SU-DHL-6 (cell line): Measurements from ENCODE around the gene DNMBP.

ENCODE experiments used
- EZH2phosphoT487 ChIP-seq: fragments of 200-600 bp; sonication (generic), shearing (Covaris generic); conservative IDR thresholded peaks from 2 replicates; pipeline ENCODE4 v1.6.1; 2018; ENCODE audit warnings: mild to moderate bottlenecking, antibody characterized with exemption, low read length, moderate library complexity, mixed read lengths
- TF ChIP-seq, protein P1 (sequence below): fragments of 200-600 bp; sonication (generic); IDR thresholded peaks from one replicate; pipeline ENCODE4 v1.5.1; 2017; ENCODE audit warnings: antibody characterized with exemption, mild to moderate bottlenecking, low read length, moderate library complexity; ENCODE audit not compliant: insufficient read depth, poor library complexity, severe bottlenecking

GRCh38 chr10:99832439-99832838 lies 177.3 kb downstream of the DNMBP start:
- TF ChIP-seq EZH2phosphoT487 = no peak
- TF ChIP-seq, protein P1, sequence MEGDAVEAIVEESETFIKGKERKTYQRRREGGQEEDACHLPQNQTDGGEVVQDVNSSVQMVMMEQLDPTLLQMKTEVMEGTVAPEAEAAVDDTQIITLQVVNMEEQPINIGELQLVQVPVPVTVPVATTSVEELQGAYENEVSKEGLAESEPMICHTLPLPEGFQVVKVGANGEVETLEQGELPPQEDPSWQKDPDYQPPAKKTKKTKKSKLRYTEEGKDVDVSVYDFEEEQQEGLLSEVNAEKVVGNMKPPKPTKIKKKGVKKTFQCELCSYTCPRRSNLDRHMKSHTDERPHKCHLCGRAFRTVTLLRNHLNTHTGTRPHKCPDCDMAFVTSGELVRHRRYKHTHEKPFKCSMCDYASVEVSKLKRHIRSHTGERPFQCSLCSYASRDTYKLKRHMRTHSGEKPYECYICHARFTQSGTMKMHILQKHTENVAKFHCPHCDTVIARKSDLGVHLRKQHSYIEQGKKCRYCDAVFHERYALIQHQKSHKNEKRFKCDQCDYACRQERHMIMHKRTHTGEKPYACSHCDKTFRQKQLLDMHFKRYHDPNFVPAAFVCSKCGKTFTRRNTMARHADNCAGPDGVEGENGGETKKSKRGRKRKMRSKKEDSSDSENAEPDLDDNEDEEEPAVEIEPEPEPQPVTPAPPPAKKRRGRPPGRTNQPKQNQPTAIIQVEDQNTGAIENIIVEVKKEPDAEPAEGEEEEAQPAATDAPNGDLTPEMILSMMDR = no peak
